ENCODE measurements around the gene KRT77. TPM values are rescaled to one million over a fixed set of nuclear protein-coding genes. Genes with fewer than 3 reads are reported as not detected.

The KRT77 gene
- total RNA-seq, 2 donors from 2014 or later = not detected

DNA sequence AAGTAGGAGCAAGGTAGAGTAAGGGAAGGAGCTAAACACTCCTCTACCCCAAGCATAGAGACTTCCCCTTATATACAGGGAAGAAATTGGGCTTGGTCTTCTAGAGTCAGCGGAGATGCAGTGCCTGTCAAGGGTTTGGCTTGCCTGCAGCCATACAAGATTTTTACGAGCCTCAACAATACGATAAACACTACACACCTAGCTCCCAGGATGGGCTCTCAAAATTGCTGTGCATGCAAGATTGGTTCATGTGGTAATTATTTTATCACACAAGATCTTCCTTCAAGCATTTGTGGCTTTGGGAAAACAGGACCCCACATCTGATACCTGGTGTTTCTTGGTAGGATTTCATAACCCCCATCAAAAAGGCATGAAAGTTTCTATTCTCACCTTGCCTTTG is 23.0 kb downstream of the KRT77 start, which contains the start of gene KRT1:
TSS of gene KRT1 (minus strand) at position 45 of the 400 bp plus-strand sequence. CDS start 59 bp downstream, outside the sequence.
- Histone ChIP-seq H3K4me1 (no peaks in the 10 kb centered on the region), H3K9me3 (no peaks in the 10 kb centered on the region), H3K27ac (no peak within 1 kb of the TSS), H3K4me3 (no peak within 1 kb of the TSS), H3K36me3 (replicated peaks in 1 of 2; ENCODE audit: insufficient read depth in 1 of 2, low read depth in 2 of 2) (no peaks in the 10 kb centered on the region), H3K27me3 (no peaks in the 10 kb centered on the region)
- DNase-seq = no peak
- intact Hi-C loops (cut with DNase I) = no loop called here
- TF ChIP-seq, protein P1, sequence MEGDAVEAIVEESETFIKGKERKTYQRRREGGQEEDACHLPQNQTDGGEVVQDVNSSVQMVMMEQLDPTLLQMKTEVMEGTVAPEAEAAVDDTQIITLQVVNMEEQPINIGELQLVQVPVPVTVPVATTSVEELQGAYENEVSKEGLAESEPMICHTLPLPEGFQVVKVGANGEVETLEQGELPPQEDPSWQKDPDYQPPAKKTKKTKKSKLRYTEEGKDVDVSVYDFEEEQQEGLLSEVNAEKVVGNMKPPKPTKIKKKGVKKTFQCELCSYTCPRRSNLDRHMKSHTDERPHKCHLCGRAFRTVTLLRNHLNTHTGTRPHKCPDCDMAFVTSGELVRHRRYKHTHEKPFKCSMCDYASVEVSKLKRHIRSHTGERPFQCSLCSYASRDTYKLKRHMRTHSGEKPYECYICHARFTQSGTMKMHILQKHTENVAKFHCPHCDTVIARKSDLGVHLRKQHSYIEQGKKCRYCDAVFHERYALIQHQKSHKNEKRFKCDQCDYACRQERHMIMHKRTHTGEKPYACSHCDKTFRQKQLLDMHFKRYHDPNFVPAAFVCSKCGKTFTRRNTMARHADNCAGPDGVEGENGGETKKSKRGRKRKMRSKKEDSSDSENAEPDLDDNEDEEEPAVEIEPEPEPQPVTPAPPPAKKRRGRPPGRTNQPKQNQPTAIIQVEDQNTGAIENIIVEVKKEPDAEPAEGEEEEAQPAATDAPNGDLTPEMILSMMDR (IDR thresholded peaks at IDR 0.05) = no peak
- TF ChIP-seq POLR2A (IDR thresholded peaks at IDR 0.05) = no peak
- ATAC-seq = no peak
- WGBS, 2 donors = 65 to 87% methylated on average over 3 of the region's 3 CpGs

DNA sequence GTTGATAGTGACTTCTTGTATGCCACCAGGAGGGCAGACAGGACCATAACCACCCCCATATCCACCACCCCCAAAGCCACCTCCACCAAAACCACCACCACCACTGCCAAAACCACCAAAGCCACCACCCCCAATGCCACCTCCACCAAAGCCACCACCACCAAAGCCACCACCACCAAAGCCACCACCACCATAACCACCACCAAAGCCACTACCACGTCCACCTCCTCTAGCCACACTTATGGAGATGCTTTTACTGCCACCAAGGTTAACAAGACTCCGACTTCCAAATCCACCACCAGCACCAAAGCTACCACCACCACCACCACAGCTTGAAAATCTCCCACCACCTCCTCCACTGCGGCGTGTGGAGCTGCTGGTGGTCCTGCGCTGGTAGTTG is 23.4 kb downstream of the KRT77 start:
- no peak for ATAC-seq
- TF ChIP-seq POLR2A (IDR thresholded peaks at IDR 0.05) = no peak
- TF ChIP-seq, protein P1 (IDR thresholded peaks at IDR 0.05) = no peak
- 71 to 73% methylated on average over 5 of the region's 5 CpGs for WGBS, 2 donors
- H3K4me3 ChIP-seq = no peak overlapping the region
- H3K36me3 ChIP-seq (replicated peaks in 1 of 2; ENCODE audit: insufficient read depth in 1 of 2, low read depth in 2 of 2) = no peaks in the 10 kb centered on the region
- no peaks in the 10 kb centered on the region for H3K27me3 ChIP-seq
- no peaks in the 10 kb centered on the region for H3K4me1 ChIP-seq
- DNase-seq = no peak
- no peak overlapping the region for H3K27ac ChIP-seq
- intact Hi-C loops (cut with DNase I) = no loop called here
- H3K9me3 ChIP-seq = no peaks in the 10 kb centered on the region

DNA sequence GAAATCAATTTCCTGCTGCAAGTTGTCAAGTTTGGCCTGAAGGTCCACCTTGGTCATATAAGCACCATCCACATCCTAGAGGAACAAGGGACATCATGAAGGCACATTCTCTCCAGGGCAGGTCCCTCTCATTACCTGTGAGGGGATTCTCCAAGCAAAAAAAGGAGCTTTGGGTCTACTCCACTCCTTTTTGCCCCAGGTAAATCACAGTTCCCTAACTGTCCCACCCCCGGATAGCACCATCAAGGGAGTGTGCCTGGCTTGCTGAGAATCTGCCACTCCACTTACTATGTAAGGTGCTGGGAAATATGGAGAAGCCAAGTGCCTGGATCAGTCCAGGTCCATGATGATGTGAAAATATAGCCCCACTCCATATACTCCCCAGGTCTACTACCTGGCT is 25.7 kb downstream of the KRT77 start:
- no peak for DNase-seq
- H3K9me3 ChIP-seq = no peaks in the 10 kb centered on the region
- ATAC-seq = no peak
- no peak for TF ChIP-seq POLR2A (IDR thresholded peaks at IDR 0.05)
- TF ChIP-seq, protein P1 (IDR thresholded peaks at IDR 0.05) = no peak
- no peaks in the 10 kb centered on the region for H3K36me3 ChIP-seq (replicated peaks in 1 of 2; ENCODE audit: insufficient read depth in 1 of 2, low read depth in 2 of 2)
- H3K27me3 ChIP-seq = no peaks in the 10 kb centered on the region
- intact Hi-C loops (cut with DNase I) = no loop called here
- WGBS, 2 donors = 50% methylated on average over 1 of the region's 1 CpG
- H3K4me1 ChIP-seq = no peaks in the 10 kb centered on the region
- H3K27ac ChIP-seq = no peak overlapping the region
- H3K4me3 ChIP-seq = no peak overlapping the region

DNA sequence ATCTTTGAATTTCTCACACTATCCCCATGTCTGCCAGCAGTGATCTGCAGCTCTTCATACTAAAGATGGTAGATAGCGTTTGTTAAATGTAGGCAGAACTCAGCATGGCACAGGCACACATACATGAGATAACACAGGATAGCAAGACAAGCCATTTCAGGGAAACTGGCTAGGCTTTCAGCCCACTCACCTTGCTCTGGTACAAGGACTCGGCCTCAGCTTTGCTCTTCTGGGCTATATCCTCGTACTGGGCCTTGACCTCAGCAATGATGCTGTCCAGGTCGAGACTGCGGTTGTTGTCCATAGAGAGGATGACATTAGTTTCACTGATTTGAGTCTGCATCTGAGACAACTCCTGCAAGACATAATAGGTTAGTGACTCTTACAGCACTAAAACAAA is 26.2 kb downstream of the KRT77 start:
- DNase-seq (no peak), ATAC-seq (no peak)
- intact Hi-C loops (cut with DNase I) = no loop called here
- Histone ChIP-seq H3K36me3 (replicated peaks in 1 of 2; ENCODE audit: insufficient read depth in 1 of 2, low read depth in 2 of 2) (no peaks in the 10 kb centered on the region), H3K27me3 (no peaks in the 10 kb centered on the region), H3K4me1 (no peaks in the 10 kb centered on the region), H3K27ac (no peak overlapping the region), H3K9me3 (no peaks in the 10 kb centered on the region), H3K4me3 (no peak overlapping the region)
- WGBS, 2 donors = 63 to 77% methylated on average over 5 of the region's 5 CpGs
- TF ChIP-seq, protein P1 (IDR thresholded peaks at IDR 0.05) = no peak
- no peak for TF ChIP-seq POLR2A (IDR thresholded peaks at IDR 0.05)

DNA sequence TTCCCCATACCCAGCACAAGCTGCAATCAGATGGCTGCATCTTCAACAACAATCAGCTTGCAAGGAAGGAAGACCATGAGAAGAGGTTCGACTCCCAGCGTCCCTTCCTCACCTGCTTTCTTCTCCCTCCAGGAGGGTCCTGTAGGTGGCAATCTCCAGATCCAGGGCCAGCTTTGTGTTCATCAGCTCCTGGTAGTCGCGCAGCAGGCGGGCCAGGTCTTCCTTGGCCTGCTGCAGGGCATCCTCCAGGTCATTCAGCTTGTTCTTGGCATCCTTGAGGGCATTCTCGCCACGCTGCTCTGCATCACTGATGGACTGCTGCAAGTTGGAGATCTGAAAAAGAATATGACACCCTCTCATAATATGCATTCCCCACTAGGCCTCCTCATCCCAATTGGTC is 27.2 kb downstream of the KRT77 start:
- DNase-seq (no peak), ATAC-seq (no peak)
- no peaks in the 10 kb centered on the region for H3K4me1 ChIP-seq
- H3K4me3 ChIP-seq = no peak overlapping the region
- 80 to 88% methylated on average over 7 of the region's 7 CpGs for WGBS, 2 donors
- no peaks in the 10 kb centered on the region for H3K27me3 ChIP-seq
- H3K27ac ChIP-seq = no peak overlapping the region
- H3K9me3 ChIP-seq = no peaks in the 10 kb centered on the region
- intact Hi-C loops (cut with DNase I) = no loop called here
- TF ChIP-seq, protein P1 (IDR thresholded peaks at IDR 0.05) = no peak
- no peak for TF ChIP-seq POLR2A (IDR thresholded peaks at IDR 0.05)
- H3K36me3 ChIP-seq (replicated peaks in 1 of 2; ENCODE audit: insufficient read depth in 1 of 2, low read depth in 2 of 2) = no peaks in the 10 kb centered on the region
